Neural progenitor cell (in vitro differentiated cells): Measurements from ENCODE around the gene MYO6. TPM values are rescaled to one million over a fixed set of nuclear protein-coding genes. Genes with fewer than 3 reads are reported as not detected.

Experiments
- DNase-seq: peaks from one replicate; pipeline ENCODE4 v3.0.0-alpha.2; 2016; ENCODE audit warnings: low spot score
- H2AFZ ChIP-seq: fragments of 200-600 bp; sonication (generic); replicated peaks from 2 replicates; pipeline ENCODE4 v1.6.1; 2016; ENCODE audit warnings: antibody characterized with exemption
- H3F3A ChIP-seq: fragments of 200-600 bp; sonication (generic); 2 replicates; pipeline ENCODE4 v1.6.1; 2016; ENCODE audit warnings: antibody characterized with exemption, low read depth
- H3K27ac ChIP-seq: fragments of 200-600 bp; sonication (generic); 2 replicates; pipeline ENCODE4 v1.5.1; 2016; ENCODE audit warnings: mild to moderate bottlenecking
- H3K27me3 ChIP-seq: fragments of 200-600 bp; sonication (generic); 2 replicates; pipeline ENCODE4 v1.6.1; 2016; ENCODE audit warnings: mild to moderate bottlenecking, moderate library complexity
- H3K36me3 ChIP-seq: fragments of 200-600 bp; sonication (generic); 2 replicates; pipeline ENCODE4 v1.5.1; 2016
- H3K4me1 ChIP-seq: fragments of 200-600 bp; sonication (generic); 2 replicates; pipeline ENCODE4 v1.6.1; 2016; ENCODE audit warnings: mixed run types
- H3K4me2 ChIP-seq: fragments of 200-600 bp; sonication (generic); 2 replicates; pipeline ENCODE4 v1.6.1; 2016
- H3K4me3 ChIP-seq: fragments of 200-600 bp; sonication (generic); 2 replicates; pipeline ENCODE4 v1.5.1; 2016
- H3K79me2 ChIP-seq: fragments of 200-600 bp; sonication (generic); 2 replicates; pipeline ENCODE4 v1.6.1; 2016; ENCODE audit warnings: low read depth
- H3K9ac ChIP-seq: fragments of 200-600 bp; sonication (generic); 2 replicates; pipeline ENCODE4 v1.6.1; 2016
- H3K9me3 ChIP-seq: fragments of 200-600 bp; sonication (generic); 2 replicates; pipeline ENCODE4 v1.5.1; 2016; ENCODE audit warnings: low read depth
- H4K20me1 ChIP-seq: fragments of 200-600 bp; sonication (generic); 2 replicates; pipeline ENCODE4 v1.6.1; 2016; ENCODE audit warnings: low read depth
- H3K27ac Mint-ChIP-seq: 3 replicates; pipeline ENCODE4 v1.8.0; 2021; ENCODE audit warnings: mixed read lengths
- H3K27me3 Mint-ChIP-seq: 2 replicates; pipeline ENCODE4 v1.8.0; 2022; ENCODE audit warnings: low read depth, mild to moderate bottlenecking, inconsistent platforms, moderate library complexity, mixed read lengths; ENCODE audit not compliant: insufficient read depth
- H3K36me3 Mint-ChIP-seq: 3 replicates; pipeline ENCODE4 v1.8.0; 2021; ENCODE audit warnings: mixed read lengths
- H3K4me1 Mint-ChIP-seq: 3 replicates; pipeline ENCODE4 v1.8.0; 2021; ENCODE audit warnings: mixed read lengths
- H3K4me3 Mint-ChIP-seq: 3 replicates; pipeline ENCODE4 v1.8.0; 2021; ENCODE audit warnings: mild to moderate bottlenecking, moderate library complexity, mixed read lengths
- H3K9me3 Mint-ChIP-seq: 3 replicates; pipeline ENCODE4 v1.8.0; 2020; ENCODE audit warnings: mixed read lengths
- CTCF ChIP-seq: fragments of 200-600 bp; sonication (generic); IDR thresholded peaks from 2 replicates; pipeline ENCODE4 v1.5.1; 2017; ENCODE audit warnings: antibody characterized with exemption, mild to moderate bottlenecking
- EZH2 ChIP-seq: fragments of 200-600 bp; sonication (generic); IDR thresholded peaks from 2 replicates; pipeline ENCODE4 v1.6.1; 2017; ENCODE audit warnings: antibody characterized with exemption, mild to moderate bottlenecking, moderate library complexity
- EZH2phosphoT487 ChIP-seq: fragments of 200-600 bp; sonication (generic); IDR thresholded peaks from 2 replicates; pipeline ENCODE4 v1.6.1; 2017; ENCODE audit warnings: antibody characterized with exemption
- total RNA-seq: library from RNA; depleted of rRNA; stranded (reverse); fragments of >200 nt; gene quantifications from 2 replicates; pipeline ENCODE4 v1.2.3, GENCODE V29; 2015; ENCODE audit warnings: low replicate concordance

Gene MYO6
- total RNA-seq, 1 donor from 2014 or later: 23.0 TPM

DNA sequence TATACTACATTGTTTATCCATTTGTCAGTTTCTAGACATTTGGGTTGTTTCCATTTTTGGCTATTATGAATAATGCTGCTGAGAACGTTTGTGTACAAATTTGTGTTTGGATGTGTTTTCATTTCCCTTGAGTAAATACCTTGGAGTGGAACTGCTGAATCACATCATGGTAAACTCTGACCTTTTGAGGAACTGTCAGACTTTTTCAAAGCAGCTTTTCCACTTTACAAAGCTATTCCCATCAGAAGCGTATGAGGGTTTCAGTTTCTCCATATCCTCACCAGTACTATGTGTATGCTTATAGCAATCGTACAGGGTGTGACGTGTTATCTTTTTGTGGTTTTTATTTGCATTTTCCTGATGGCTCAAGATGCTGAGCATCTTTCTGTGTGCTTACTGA is 103.7 kb downstream of the MYO6 start:
- TF ChIP-seq EZH2 (no peak), CTCF (no peak), EZH2phosphoT487 (no peak)
- Mint-ChIP-seq H3K4me1 (no peaks in the 10 kb centered on the region), H3K27me3 (no peaks in the 10 kb centered on the region), H3K36me3 (no peaks in the 10 kb centered on the region), H3K9me3 (no peaks in the 10 kb centered on the region), H3K27ac (no peak overlapping the region), H3K4me3 (no peak overlapping the region)
- no peak for DNase-seq
- Histone ChIP-seq H3F3A (no peaks in the 10 kb centered on the region), H3K79me2 (no peaks in the 10 kb centered on the region), H3K4me1 (no peaks in the 10 kb centered on the region), H3K27ac (no peak overlapping the region), H4K20me1 (no peaks in the 10 kb centered on the region), H2AFZ (no peak overlapping the region), H3K27me3 (no peaks in the 10 kb centered on the region), H3K4me3 (no peak overlapping the region), H3K36me3 (peaks cover 9% of the 10 kb centered on the region), H3K9ac (no peak overlapping the region), H3K9me3 (no peaks in the 10 kb centered on the region), H3K4me2 (no peak overlapping the region)

- H3K27ac ChIP-seq: no peak overlapping the region
- DNase-seq: no peak
- H3K9me3 Mint-ChIP-seq: no peaks in the 10 kb centered on the region
- no peak overlapping the region for H2AFZ ChIP-seq
- H3K27me3 ChIP-seq: no peaks in the 10 kb centered on the region
- no peak overlapping the region for H3K4me3 ChIP-seq
- no peaks in the 10 kb centered on the region for H3K27me3 Mint-ChIP-seq
- no peaks in the 10 kb centered on the region for H4K20me1 ChIP-seq
- no peaks in the 10 kb centered on the region for H3K4me1 Mint-ChIP-seq
- no peak overlapping the region for H3K4me2 ChIP-seq
- H3K79me2 ChIP-seq: no peaks in the 10 kb centered on the region
- no peaks in the 10 kb centered on the region for H3K4me1 ChIP-seq
- H3K9me3 ChIP-seq: no peaks in the 10 kb centered on the region
- H3K27ac Mint-ChIP-seq: no peak overlapping the region
- H3K4me3 Mint-ChIP-seq: no peak overlapping the region
- no peak for TF ChIP-seq CTCF
- TF ChIP-seq EZH2: no peak
- TF ChIP-seq EZH2phosphoT487: no peak
- peaks cover 9% of the 10 kb centered on the region for H3K36me3 ChIP-seq
- no peak overlapping the region for H3K9ac ChIP-seq
- H3K36me3 Mint-ChIP-seq: no peaks in the 10 kb centered on the region
- H3F3A ChIP-seq: no peaks in the 10 kb centered on the region
Measured at GRCh38 chr6:75853806-75854205, 104.8 kb downstream of the MYO6 start.

DNA sequence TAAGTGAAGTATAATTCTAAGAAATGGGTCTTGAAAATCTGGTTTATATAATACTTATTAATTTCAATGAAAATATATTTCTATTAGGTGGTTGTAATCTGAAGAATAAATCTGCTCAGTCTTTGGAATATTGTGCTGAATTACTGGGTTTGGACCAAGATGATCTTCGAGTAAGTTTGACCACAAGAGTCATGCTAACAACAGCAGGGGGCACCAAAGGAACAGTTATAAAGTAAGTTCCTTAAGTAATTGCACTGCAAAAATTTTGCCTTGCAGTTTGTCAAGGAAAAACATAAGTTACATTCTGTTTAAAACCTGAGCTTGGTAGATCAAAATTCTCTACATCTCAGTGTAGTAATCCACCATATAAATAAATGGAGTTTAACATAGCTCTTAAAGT is 106.0 kb downstream of the MYO6 start:
- Mint-ChIP-seq H3K27me3 (no peaks in the 10 kb centered on the region), H3K4me3 (no peak overlapping the region), H3K27ac (no peak overlapping the region), H3K36me3 (no peaks in the 10 kb centered on the region), H3K9me3 (no peaks in the 10 kb centered on the region), H3K4me1 (no peaks in the 10 kb centered on the region)
- peaks cover 9% of the 10 kb centered on the region for H3K36me3 ChIP-seq
- no peaks in the 10 kb centered on the region for H4K20me1 ChIP-seq
- H3K27me3 ChIP-seq: no peaks in the 10 kb centered on the region
- H3F3A ChIP-seq: no peaks in the 10 kb centered on the region
- peak; percentile 78 for DNase-seq
- no peak for TF ChIP-seq EZH2phosphoT487
- peak; percentile 65 for TF ChIP-seq CTCF
- no peak overlapping the region for H3K9ac ChIP-seq
- H3K27ac ChIP-seq: no peak overlapping the region
- no peak overlapping the region for H2AFZ ChIP-seq
- no peaks in the 10 kb centered on the region for H3K4me1 ChIP-seq
- no peak overlapping the region for H3K4me3 ChIP-seq
- no peak overlapping the region for H3K4me2 ChIP-seq
- no peaks in the 10 kb centered on the region for H3K79me2 ChIP-seq
- no peaks in the 10 kb centered on the region for H3K9me3 ChIP-seq

DNA sequence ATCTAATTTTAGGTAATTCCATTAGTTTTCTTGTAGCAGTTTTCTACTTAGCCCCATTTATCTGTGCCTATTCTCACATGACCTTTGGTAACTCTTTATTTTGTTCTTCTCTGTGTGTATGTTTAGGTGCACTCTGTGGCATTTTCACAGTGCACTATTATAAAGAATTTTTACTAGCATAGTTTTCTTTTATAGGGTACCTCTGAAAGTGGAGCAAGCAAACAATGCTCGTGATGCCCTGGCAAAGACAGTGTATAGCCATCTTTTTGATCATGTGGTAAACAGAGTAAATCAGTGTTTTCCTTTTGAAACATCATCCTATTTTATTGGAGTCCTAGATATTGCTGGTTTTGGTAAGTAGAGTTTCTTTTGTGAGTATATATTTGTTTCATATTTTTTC is 107.9 kb downstream of the MYO6 start:
- Histone ChIP-seq H3K27me3 (no peaks in the 10 kb centered on the region), H3K4me3 (no peak overlapping the region), H3K9ac (no peak overlapping the region), H3K4me1 (no peaks in the 10 kb centered on the region), H3K79me2 (no peaks in the 10 kb centered on the region), H3F3A (no peaks in the 10 kb centered on the region), H3K4me2 (no peak overlapping the region), H3K27ac (no peak overlapping the region), H3K9me3 (no peaks in the 10 kb centered on the region), H2AFZ (no peak overlapping the region), H3K36me3 (peaks cover 9% of the 10 kb centered on the region), H4K20me1 (no peaks in the 10 kb centered on the region)
- Mint-ChIP-seq H3K4me3 (no peak overlapping the region), H3K27ac (no peak overlapping the region), H3K36me3 (no peaks in the 10 kb centered on the region), H3K27me3 (no peaks in the 10 kb centered on the region), H3K9me3 (no peaks in the 10 kb centered on the region), H3K4me1 (no peaks in the 10 kb centered on the region)
- DNase-seq: no peak
- TF ChIP-seq EZH2 (no peak), EZH2phosphoT487 (no peak), CTCF (no peak)
